B cell (primary cell): ENCODE measurements around the gene PPP2R3C.

Experiments used
- CTCF ChIP-seq: fragments of 200-600 bp; IDR thresholded peaks from one replicate; pipeline ENCODE4 v1.8.0; 2022; ENCODE audit warnings: antibody characterized with exemption, mild to moderate bottlenecking
- EZH2 ChIP-seq: IDR thresholded peaks from 2 replicates; pipeline ENCODE4 v1.6.1; 2012; ENCODE audit warnings: borderline replicate concordance, low read depth, mild to moderate bottlenecking, moderate library complexity, low read length; ENCODE audit not compliant: insufficient read depth, poor library complexity, severe bottlenecking

- TF ChIP-seq CTCF: no peak
- no peak for TF ChIP-seq EZH2
Observed at GRCh38 chr14:35158491-35158890, 36.7 kb upstream of the PPP2R3C start.
